Measurements from ENCODE around the gene SHE. TPM values are rescaled to one million over a fixed set of nuclear protein-coding genes. Genes with fewer than 3 reads are reported as not detected.

SHE gene
- polyA plus RNA-seq, 1 donor from 2014 or later: 0.04 TPM

GRCh38 chr1:154550657-154551056 lies 48.4 kb upstream of the SHE start:
- Histone ChIP-seq H3K9me2 (ENCODE audit: insufficient read depth, low read length) (no peaks in the 10 kb centered on the region), H3K9me3 (ENCODE audit: low read length) (no peaks in the 10 kb centered on the region), H3K27ac (ENCODE audit: low read length) (no peak overlapping the region), H3K79me2 (replicated peaks; ENCODE audit: insufficient read depth, low read length) (peaks cover 3% of the 10 kb centered on the region), H3K27me3 (ENCODE audit: insufficient read depth, low read depth, low read length) (no peaks in the 10 kb centered on the region), H3K4me2 (ENCODE audit: low read length) (no peak overlapping the region), H3K36me3 (ENCODE audit: insufficient read depth, low read length) (peaks cover 5% of the 10 kb centered on the region), H3F3A (ENCODE audit: insufficient read depth, low read length, poor library complexity, severe bottlenecking) (no peaks in the 10 kb centered on the region), H4K20me1 (ENCODE audit: insufficient read depth) (no peaks in the 10 kb centered on the region), H2AFZ (ENCODE audit: low read depth, low read length) (no peak overlapping the region), H3K9ac (ENCODE audit: low read length) (no peak overlapping the region), H3K4me3 (ENCODE audit: low read length) (no peak overlapping the region)
- no peak for TF ChIP-seq POLR2AphosphoS5 (IDR thresholded peaks at IDR 0.05)
- TF ChIP-seq EP300 (conservative IDR thresholded peaks at IDR 0.05; ENCODE audit: poor library complexity, severe bottlenecking): no peak
- TF ChIP-seq TAF1 (IDR thresholded peaks at IDR 0.05; ENCODE audit: low read depth): no peak

GRCh38 chr1:154550070-154550469 lies 47.9 kb upstream of the SHE start:
- Histone ChIP-seq H4K20me1 (ENCODE audit: insufficient read depth) (no peaks in the 10 kb centered on the region), H3K27ac (ENCODE audit: low read length) (no peak overlapping the region), H3K9me3 (ENCODE audit: low read length) (no peaks in the 10 kb centered on the region), H3K27me3 (ENCODE audit: insufficient read depth, low read depth, low read length) (no peaks in the 10 kb centered on the region), H3K36me3 (ENCODE audit: insufficient read depth, low read length) (peaks cover 5% of the 10 kb centered on the region), H3K4me2 (ENCODE audit: low read length) (no peak overlapping the region), H3K79me2 (replicated peaks; ENCODE audit: insufficient read depth, low read length) (no peaks in the 10 kb centered on the region), H3F3A (ENCODE audit: insufficient read depth, low read length, poor library complexity, severe bottlenecking) (no peaks in the 10 kb centered on the region), H2AFZ (ENCODE audit: low read depth, low read length) (no peak overlapping the region), H3K9me2 (ENCODE audit: insufficient read depth, low read length) (no peaks in the 10 kb centered on the region), H3K4me3 (ENCODE audit: low read length) (no peak overlapping the region), H3K9ac (ENCODE audit: low read length) (no peak overlapping the region)
- no peak for TF ChIP-seq SMC3 (conservative IDR thresholded peaks at IDR 0.05; ENCODE audit: poor library complexity)
- TF ChIP-seq POLR2AphosphoS5 (IDR thresholded peaks at IDR 0.05): no peak
- no peak for TF ChIP-seq TAF1 (IDR thresholded peaks at IDR 0.05; ENCODE audit: low read depth)
- TF ChIP-seq CTCF (IDR thresholded peaks at IDR 0.05; ENCODE audit: poor library complexity, severe bottlenecking): no peak
- no peak for TF ChIP-seq RAD21 (conservative IDR thresholded peaks at IDR 0.05)
- no peak for TF ChIP-seq MXI1 (conservative IDR thresholded peaks at IDR 0.05; ENCODE audit: poor library complexity, severe bottlenecking)
- no peak for TF ChIP-seq REST (IDR thresholded peaks at IDR 0.05; ENCODE audit: borderline replicate concordance)
- no peak for TF ChIP-seq EZH2 (IDR thresholded peaks at IDR 0.05; ENCODE audit: borderline replicate concordance, insufficient read depth, low read length, poor library complexity, severe bottlenecking)
- TF ChIP-seq EP300 (conservative IDR thresholded peaks at IDR 0.05; ENCODE audit: poor library complexity, severe bottlenecking): no peak
